Astrocyte (in vitro differentiated cells and primary cell): ENCODE data around the gene LGALS8.

ENCODE experiments used
- EZH2 ChIP-seq: IDR thresholded peaks from 2 replicates; pipeline ENCODE4 v1.6.1; 2012; ENCODE audit warnings: mild to moderate bottlenecking, low read length, inconsistent platforms; ENCODE audit not compliant: insufficient read depth
- TF ChIP-seq, protein P1 (sequence below): IDR thresholded peaks from 2 replicates; pipeline ENCODE4 v1.5.1; 2011; ENCODE audit warnings: low read depth, mild to moderate bottlenecking, inconsistent platforms, low read length, moderate library complexity; ENCODE audit not compliant: insufficient read depth

DNA sequence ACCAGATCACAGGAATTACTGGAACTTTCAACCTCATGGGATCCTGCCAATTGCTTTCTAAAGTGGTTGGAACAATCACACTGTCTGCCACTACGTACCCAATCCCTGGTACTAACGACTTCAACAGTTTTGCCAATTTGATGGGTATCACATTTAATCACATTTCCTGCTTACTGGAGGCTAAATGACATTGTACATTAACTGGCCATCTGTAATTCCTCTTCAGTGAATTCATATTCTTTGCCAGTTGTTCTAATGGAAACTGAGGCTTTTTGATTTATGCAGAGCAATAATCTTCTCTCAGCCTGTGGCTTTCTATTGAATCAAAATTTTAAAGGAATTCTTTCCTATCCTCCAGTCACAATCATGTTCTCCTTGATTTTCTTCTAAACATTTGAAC is 38.2 kb downstream of the LGALS8 start:
- no peak for TF ChIP-seq EZH2
- TF ChIP-seq, protein P1, sequence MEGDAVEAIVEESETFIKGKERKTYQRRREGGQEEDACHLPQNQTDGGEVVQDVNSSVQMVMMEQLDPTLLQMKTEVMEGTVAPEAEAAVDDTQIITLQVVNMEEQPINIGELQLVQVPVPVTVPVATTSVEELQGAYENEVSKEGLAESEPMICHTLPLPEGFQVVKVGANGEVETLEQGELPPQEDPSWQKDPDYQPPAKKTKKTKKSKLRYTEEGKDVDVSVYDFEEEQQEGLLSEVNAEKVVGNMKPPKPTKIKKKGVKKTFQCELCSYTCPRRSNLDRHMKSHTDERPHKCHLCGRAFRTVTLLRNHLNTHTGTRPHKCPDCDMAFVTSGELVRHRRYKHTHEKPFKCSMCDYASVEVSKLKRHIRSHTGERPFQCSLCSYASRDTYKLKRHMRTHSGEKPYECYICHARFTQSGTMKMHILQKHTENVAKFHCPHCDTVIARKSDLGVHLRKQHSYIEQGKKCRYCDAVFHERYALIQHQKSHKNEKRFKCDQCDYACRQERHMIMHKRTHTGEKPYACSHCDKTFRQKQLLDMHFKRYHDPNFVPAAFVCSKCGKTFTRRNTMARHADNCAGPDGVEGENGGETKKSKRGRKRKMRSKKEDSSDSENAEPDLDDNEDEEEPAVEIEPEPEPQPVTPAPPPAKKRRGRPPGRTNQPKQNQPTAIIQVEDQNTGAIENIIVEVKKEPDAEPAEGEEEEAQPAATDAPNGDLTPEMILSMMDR: no peak
